HG02763 (cell line): ENCODE data around the gene ATP10A.

Source experiments
- ATAC-seq: cut with Tn5 transposase; IDR thresholded peaks from one replicate; pipeline ENCODE4 v1.9.1; 2021; ENCODE audit warnings: mild to moderate bottlenecking, moderate library complexity; ENCODE audit not compliant: unreplicated experiment

Gene ATP10A

GRCh38 chr15:25727116-25727515 is 136.0 kb downstream of the ATP10A start:
- ATAC-seq = no peak

- no peak for ATAC-seq
Measured at GRCh38 chr15:25725758-25726157, 137.4 kb downstream of the ATP10A start.

GRCh38 chr15:25724899-25725298 is 138.2 kb downstream of the ATP10A start:
- ATAC-seq = no peak

GRCh38 chr15:25721605-25721955 is 141.5 kb downstream of the ATP10A start:
- ATAC-seq = no peak

- ATAC-seq = no peak
Measured at GRCh38 chr15:25719101-25719985, 143.8 kb downstream of the ATP10A start.

GRCh38 chr15:25718597-25718996 is 144.5 kb downstream of the ATP10A start:
- ATAC-seq = no peak

- no peak for ATAC-seq
Measured at GRCh38 chr15:25718169-25718536, 145.0 kb downstream of the ATP10A start.

- ATAC-seq = no peak
Measured at GRCh38 chr15:25717457-25718168, 145.5 kb downstream of the ATP10A start.

GRCh38 chr15:25717127-25717456 is 146.0 kb downstream of the ATP10A start:
- ATAC-seq = no peak

GRCh38 chr15:25716414-25717126 is 146.6 kb downstream of the ATP10A start:
- ATAC-seq = no peak

- ATAC-seq = no peak
Measured at GRCh38 chr15:25715536-25716413, 147.4 kb downstream of the ATP10A start.

GRCh38 chr15:25714538-25714840 is 148.6 kb downstream of the ATP10A start:
- no peak for ATAC-seq

- ATAC-seq = no peak
Measured at GRCh38 chr15:25713736-25714537, 149.2 kb downstream of the ATP10A start.

- no peak for ATAC-seq
Measured at GRCh38 chr15:25712961-25713355, 150.2 kb downstream of the ATP10A start.

- ATAC-seq = no peak
Measured at GRCh38 chr15:25712192-25712960, 150.8 kb downstream of the ATP10A start.

GRCh38 chr15:25711691-25712090 is 151.4 kb downstream of the ATP10A start:
- no peak for ATAC-seq

- no peak for ATAC-seq
Measured at GRCh38 chr15:25711164-25711563, 152.0 kb downstream of the ATP10A start.

- no peak for ATAC-seq
Measured at GRCh38 chr15:25710184-25710583, 152.9 kb downstream of the ATP10A start.

GRCh38 chr15:25709437-25710159 is 153.5 kb downstream of the ATP10A start:
- no peak for ATAC-seq
